AG04449 (cell line): ENCODE data around the gene SPACA7.

Experiments
- CTCF ChIA-PET: fragments of 350-600 bp; formaldehyde crosslinking; extraction: SDS; loops from one replicate; lab custom pipeline; 2021; ENCODE audit warnings: antibody characterized with exemption; lab: Yijun Ruan, JAX
- POLR2A ChIA-PET: fragments of 400-600, 350-600 bp; formaldehyde crosslinking; extraction: SDS; loops from one replicate; lab custom pipeline; 2020; ENCODE audit warnings: antibody characterized with exemption, inconsistent platforms; lab: Yijun Ruan, JAX
- DNase-seq: peaks from one replicate; pipeline ENCODE4 v3.0.0-alpha.2; 2010; ENCODE audit warnings: low read depth, low spot score
- H3K4me3 ChIP-seq: 2 replicates; pipeline ENCODE4 v1.5.1; 2011; ENCODE audit warnings: low read depth, mild to moderate bottlenecking, control low read depth, low read length
- TF ChIP-seq, protein P1 (sequence below): IDR thresholded peaks from one replicate; pipeline ENCODE4 v1.5.1; 2011; ENCODE audit warnings: mild to moderate bottlenecking, moderate library complexity, low read length, control low read depth, inconsistent platforms; ENCODE audit not compliant: insufficient read depth; ENCODE audit errors: missing control alignments

The SPACA7 gene

DNA sequence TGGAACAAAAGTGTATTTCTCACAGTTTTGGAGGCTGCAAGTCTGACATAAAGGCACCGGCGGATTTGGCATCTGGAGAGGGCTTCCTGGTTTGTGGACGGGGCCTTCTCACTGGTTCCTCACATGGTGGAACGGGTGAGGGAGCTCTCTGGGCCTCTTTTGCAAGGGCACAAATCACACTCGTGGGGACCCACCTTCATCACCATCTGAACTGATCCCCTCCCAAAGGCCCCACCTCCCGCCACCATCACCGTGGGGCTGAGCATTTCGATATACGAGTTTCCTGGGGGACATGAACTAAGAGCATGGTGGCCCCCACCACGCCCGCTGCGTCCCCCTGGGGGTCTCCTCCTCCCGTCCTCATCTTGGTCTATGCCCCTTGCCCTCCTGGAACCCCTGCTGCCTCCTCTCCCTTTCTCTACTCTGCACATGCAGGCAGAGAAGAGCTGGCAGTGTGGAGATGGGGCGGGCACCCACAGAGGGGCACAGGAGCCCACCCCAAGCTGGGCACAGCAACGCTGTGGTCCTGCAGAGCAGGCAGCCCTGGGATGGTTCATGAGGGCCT lies 20.8 kb upstream of the SPACA7 start:
- DNase-seq, result no peak

DNA sequence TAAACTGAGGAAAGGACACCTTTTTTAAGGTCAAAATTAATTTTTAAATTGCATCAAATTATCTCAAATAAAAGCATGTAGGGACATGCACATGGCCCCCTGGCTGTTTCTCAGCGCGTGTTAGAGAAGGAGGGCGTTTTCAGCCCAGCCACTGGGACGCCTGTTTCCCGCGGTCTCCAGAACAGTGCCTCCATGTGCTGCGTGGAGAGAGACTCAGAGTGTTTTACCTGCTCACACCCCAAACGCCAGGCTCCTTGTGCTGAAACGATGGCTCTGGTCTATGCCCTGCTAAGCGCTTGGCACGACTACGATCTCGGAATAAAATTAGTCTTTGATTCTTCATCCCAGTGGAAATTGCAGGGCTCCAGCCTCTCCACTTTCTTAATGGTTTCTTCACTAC lies 20.0 kb upstream of the SPACA7 start:
- no peak for DNase-seq
- POLR2A ChIA-PET, result no interaction called here
- H3K4me3 ChIP-seq, result no peak overlapping the region
- TF ChIP-seq, protein P1, sequence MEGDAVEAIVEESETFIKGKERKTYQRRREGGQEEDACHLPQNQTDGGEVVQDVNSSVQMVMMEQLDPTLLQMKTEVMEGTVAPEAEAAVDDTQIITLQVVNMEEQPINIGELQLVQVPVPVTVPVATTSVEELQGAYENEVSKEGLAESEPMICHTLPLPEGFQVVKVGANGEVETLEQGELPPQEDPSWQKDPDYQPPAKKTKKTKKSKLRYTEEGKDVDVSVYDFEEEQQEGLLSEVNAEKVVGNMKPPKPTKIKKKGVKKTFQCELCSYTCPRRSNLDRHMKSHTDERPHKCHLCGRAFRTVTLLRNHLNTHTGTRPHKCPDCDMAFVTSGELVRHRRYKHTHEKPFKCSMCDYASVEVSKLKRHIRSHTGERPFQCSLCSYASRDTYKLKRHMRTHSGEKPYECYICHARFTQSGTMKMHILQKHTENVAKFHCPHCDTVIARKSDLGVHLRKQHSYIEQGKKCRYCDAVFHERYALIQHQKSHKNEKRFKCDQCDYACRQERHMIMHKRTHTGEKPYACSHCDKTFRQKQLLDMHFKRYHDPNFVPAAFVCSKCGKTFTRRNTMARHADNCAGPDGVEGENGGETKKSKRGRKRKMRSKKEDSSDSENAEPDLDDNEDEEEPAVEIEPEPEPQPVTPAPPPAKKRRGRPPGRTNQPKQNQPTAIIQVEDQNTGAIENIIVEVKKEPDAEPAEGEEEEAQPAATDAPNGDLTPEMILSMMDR, result no peak
- CTCF ChIA-PET, result no interaction called here

More for the DNA sequence above, 20.8 kb upstream of the SPACA7 start:
- no peak overlapping the region for H3K4me3 ChIP-seq
- ChIA-PET CTCF (no interaction called here), POLR2A (no interaction called here)
- TF ChIP-seq, protein P1, result no peak

DNA sequence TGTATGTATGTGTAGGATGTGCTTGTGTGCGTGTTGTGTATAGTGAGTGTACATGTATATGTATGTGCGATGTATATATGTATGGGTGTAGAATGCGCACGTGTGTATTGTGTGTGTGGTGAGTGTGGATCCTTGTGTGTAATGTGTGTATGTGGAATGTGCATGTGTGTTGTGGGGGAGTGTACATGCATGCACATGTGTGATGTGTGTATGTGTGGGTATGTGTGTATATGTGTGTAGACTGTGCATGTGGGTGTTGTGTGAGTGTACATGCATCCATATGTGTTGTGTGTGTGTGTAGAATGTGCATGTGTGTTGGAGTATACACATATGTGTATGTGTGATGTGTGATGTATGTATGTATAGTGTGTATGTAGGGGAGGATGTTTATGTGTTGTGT lies 18.0 kb upstream of the SPACA7 start:
- DNase-seq, result no peak
- CTCF ChIA-PET, result no interaction called here
- POLR2A ChIA-PET, result no interaction called here
- no peak overlapping the region for H3K4me3 ChIP-seq
- TF ChIP-seq, protein P1, result no peak

DNA sequence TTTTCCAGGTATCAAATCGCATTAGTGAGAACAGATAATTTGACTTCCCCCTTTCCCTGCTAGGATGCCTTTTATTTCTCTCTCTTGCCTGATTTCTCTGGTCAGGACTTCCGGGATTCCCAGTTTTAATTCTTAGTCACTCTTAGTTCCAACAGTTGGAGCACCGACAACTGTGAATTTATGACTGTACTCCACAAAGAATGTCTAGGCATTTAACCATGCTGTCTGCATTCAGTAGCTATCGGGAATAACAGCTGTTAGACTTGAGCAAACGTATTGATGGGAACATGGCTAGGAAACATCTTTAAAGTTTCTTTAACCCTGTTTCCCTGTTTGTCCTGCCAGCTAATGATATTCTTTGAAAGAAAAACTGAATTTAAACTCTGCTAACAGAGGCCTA lies 14.1 kb upstream of the SPACA7 start:
- TF ChIP-seq, protein P1, result no peak
- H3K4me3 ChIP-seq, result no peak overlapping the region
- ChIA-PET CTCF (no interaction called here), POLR2A (no interaction called here)
- no peak for DNase-seq

DNA sequence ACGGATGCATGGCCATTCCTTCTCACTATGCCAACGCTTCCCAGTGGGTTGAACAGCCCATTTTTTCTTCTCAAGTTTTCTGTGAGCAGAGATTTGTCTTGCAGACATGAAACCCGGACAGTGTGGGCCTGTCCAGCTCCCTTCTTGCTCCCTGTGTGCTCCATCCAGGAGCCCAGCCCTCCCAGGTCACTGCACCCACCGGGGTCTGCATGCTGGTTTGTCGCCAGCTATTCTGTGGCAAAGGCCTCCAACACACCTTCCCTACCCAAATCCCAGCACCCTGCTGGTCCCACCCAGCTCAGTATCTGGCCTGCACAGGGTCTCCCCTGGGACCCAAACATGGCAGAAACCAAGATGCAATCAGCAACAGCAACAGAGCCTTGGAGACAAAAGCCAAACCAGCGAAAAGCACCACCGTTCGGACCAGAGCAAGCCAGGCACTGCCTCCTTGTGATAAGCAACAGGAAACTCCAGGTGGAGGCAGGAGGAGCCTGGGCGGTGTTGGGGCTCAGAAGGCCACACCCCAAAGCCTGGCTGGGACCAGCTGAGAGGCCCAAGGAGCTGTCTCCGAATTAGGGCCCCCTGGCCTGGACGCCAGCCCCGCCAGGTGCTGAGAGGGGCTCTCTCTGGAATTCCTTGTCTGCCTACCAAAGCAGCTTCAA lies 12.2 kb upstream of the SPACA7 start:
- TF ChIP-seq, protein P1, result no peak
- H3K4me3 ChIP-seq, result no peak overlapping the region
- ChIA-PET POLR2A (no interaction called here), CTCF (no interaction called here)
- no peak for DNase-seq

DNA sequence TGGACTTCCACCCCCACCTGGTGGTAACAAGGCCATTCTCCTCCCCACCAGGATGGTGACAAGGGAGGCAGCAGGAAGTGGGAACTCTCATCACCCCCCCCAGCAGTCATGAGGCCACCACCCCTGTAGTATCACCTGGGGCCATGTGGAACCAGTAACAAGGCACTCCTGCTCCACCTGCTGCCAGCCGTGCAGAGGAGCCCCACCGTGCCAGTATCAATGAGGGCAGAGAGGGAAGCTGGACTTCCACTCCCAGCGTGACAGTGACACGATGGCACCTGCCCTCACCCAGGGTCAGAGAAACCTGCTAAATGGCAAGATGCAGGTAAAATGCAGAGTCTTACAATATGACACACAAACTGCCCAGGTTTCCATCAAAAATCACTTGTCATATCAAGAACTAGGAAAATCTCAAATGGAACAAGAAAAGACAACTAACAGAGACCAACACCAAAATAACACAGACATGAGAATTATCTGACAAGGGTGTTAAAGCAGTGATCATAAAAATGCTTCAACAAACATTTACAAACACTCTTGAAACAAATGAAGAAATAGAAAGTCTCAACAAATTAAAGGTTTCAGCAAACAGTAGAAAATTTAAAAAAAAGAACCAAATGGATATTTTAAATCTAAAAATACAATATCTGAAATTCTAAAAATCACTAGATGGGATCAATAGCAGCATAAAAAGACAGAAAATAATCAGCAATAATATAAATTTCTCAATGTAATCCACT lies 9.1 kb upstream of the SPACA7 start:
- DNase-seq, result no peak
- ChIA-PET POLR2A (no interaction called here), CTCF (no interaction called here)
- TF ChIP-seq, protein P1, result no peak
- H3K4me3 ChIP-seq, result no peak overlapping the region
